Measurements from ENCODE around the gene TOLLIP.

TOLLIP gene

GRCh38 chr11:1302461-1303125, 6.8 kb downstream of the TOLLIP start:
- TF ChIP-seq CTCF (IDR thresholded peaks at IDR 0.05; ENCODE audit: low read depth, low read length): no peak
- Histone ChIP-seq H3K9me3 (ENCODE audit: severe bottlenecking) (no peaks in the 10 kb centered on the region), H3K27me3 (ENCODE audit: insufficient read depth, low read depth, severe bottlenecking) (no peaks in the 10 kb centered on the region), H3K36me3 (peaks cover 26% of the 10 kb centered on the region), H3K4me3 (ENCODE audit: low read depth, low read length) (no peak overlapping the region), H3K27ac (no peak overlapping the region)
- DNase-seq: no peak

GRCh38 chr11:1302041-1302460, 7.4 kb downstream of the TOLLIP start:
- no peaks in the 10 kb centered on the region for H3K9me3 ChIP-seq (ENCODE audit: severe bottlenecking)
- H3K4me3 ChIP-seq (ENCODE audit: low read depth, low read length): no peak overlapping the region
- DNase-seq: no peak

DNA sequence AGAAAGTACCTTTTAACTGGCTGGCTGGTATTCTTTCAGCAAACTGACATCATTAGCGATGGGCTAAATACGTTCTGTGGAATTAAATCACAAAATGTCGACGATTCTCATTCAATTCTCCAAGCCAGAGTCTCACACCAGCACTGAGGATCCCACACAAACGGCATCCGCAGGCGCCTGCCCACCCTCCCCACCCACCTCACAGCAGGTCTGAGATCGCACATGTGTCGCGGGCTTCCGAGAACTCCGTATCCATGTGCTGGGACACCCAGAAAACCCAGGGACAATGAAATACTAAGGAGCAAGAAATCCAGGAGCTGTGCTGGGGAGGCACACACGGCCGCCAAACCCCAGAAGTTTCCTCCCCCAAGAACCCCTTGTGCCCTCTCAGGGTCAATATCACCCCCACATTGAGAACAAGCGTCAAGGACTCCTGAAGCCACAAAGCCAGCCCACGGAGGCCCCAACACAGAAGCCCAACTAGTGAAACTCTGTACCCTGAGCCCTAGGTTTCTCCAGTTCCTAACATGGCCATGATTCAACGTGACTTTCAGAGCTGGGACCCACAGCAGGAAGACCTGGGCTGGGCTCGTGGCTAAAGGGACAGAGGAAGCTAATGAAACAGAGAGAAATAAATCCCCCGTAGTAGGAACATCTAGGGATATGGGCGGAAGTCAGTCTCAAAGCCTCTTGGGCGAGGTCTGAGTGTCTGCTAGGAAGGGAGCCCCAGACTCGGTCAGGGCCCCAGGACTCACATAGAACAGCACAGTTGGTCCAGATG, 8.0 kb downstream of the TOLLIP start:
- no peak for DNase-seq
- Histone ChIP-seq H3K36me3 (peaks cover 22% of the 10 kb centered on the region), H3K27ac (no peak overlapping the region), H3K27me3 (ENCODE audit: insufficient read depth, low read depth, severe bottlenecking) (no peaks in the 10 kb centered on the region), H3K9me3 (ENCODE audit: severe bottlenecking) (no peaks in the 10 kb centered on the region), H3K4me3 (ENCODE audit: low read depth, low read length) (no peak overlapping the region)
- no peak for TF ChIP-seq CTCF (IDR thresholded peaks at IDR 0.05; ENCODE audit: low read depth, low read length)

More at GRCh38 chr11:1302041-1302460, 7.4 kb downstream of the TOLLIP start:
- Histone ChIP-seq H3K27me3 (ENCODE audit: insufficient read depth, low read depth, severe bottlenecking) (no peaks in the 10 kb centered on the region), H3K36me3 (peaks cover 22% of the 10 kb centered on the region), H3K27ac (no peak overlapping the region)
- no peak for TF ChIP-seq CTCF (IDR thresholded peaks at IDR 0.05; ENCODE audit: low read depth, low read length)

DNA sequence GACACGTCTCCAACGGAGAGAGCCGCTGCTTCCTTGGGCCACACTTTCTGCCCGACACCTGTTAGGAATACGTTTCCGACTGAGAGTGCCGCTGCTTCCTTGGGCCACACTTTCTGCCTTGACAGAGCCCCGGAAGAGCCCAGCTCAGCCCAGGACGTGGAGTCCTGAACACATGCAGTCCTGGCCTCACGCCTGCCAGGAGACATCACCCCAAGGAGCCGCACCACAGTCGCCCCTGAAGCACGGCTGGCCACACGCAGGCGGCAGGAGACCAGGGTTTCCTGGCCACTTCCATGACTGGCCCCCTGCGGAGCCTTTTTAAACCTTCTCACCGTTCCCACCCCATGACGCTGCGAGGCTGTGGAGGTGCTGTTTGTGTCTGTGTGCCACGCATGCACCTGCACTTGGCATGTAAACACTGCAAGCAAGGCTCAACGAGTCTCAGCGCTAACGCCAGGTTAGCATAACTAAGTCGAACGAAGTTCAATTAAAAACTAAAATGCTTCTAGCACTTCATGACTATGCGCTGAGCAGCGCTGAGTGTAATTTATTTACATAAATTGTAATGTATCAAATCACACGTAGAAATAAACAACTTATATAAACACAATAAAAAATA, 8.8 kb downstream of the TOLLIP start:
- Histone ChIP-seq H3K27me3 (ENCODE audit: insufficient read depth, low read depth, severe bottlenecking) (no peaks in the 10 kb centered on the region), H3K4me3 (ENCODE audit: low read depth, low read length) (no peak overlapping the region), H3K27ac (no peak overlapping the region), H3K36me3 (peaks cover 26% of the 10 kb centered on the region), H3K9me3 (ENCODE audit: severe bottlenecking) (no peaks in the 10 kb centered on the region)
- TF ChIP-seq CTCF (IDR thresholded peaks at IDR 0.05; ENCODE audit: low read depth, low read length): no peak
- DNase-seq: no peak

DNA sequence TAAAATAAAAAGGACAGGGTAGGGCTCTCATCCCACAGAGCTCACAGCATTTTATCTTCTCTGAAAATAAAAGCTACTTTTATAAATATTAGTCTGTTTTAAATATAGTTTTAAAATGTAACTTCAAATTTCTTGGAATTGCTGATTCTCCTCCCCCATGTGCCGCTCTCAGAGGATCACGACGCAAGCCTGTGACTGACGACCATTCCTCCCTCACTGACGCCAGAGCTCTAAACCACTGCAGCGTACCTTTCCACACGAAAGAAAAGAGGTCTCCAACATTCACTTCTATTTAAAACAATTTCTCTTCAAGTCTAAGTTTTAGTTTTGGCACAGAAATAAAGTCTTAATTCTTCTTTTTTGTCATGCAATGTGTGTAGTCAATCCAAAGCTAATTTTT, 9.3 kb downstream of the TOLLIP start:
- Histone ChIP-seq H3K4me3 (ENCODE audit: low read depth, low read length) (no peak overlapping the region), H3K27ac (no peak overlapping the region), H3K36me3 (peaks cover 21% of the 10 kb centered on the region), H3K27me3 (ENCODE audit: insufficient read depth, low read depth, severe bottlenecking) (no peaks in the 10 kb centered on the region), H3K9me3 (ENCODE audit: severe bottlenecking) (no peaks in the 10 kb centered on the region)
- DNase-seq: no peak
- no peak for TF ChIP-seq CTCF (IDR thresholded peaks at IDR 0.05; ENCODE audit: low read depth, low read length)
